Thyroid gland (tissue), 4 donors: ENCODE measurements around the gene DUSP22.

Source experiments
- POLR2A ChIP-seq, 2 donors: fragments of 450-650 bp; IDR thresholded peaks; one replicate each; pipeline ENCODE4 v1.6.1; 2017; ENCODE audit warnings: antibody characterized with exemption in 2 of 2, mild to moderate bottlenecking in 2 of 2, moderate library complexity in 1 of 2
- TF ChIP-seq, protein P1 (sequence below), 6 experiments: fragments of 200-600 bp in 3 of 6; fragments of 450-650 bp in 3 of 6; sonication (generic) in 3 of 6; IDR thresholded peaks; one replicate each; pipeline ENCODE4 v1.5.1; 2016 to 2019; ENCODE audit warnings: antibody characterized with exemption in 6 of 6, mild to moderate bottlenecking in 2 of 6, inconsistent platforms in 1 of 6, moderate library complexity in 1 of 6

DNA sequence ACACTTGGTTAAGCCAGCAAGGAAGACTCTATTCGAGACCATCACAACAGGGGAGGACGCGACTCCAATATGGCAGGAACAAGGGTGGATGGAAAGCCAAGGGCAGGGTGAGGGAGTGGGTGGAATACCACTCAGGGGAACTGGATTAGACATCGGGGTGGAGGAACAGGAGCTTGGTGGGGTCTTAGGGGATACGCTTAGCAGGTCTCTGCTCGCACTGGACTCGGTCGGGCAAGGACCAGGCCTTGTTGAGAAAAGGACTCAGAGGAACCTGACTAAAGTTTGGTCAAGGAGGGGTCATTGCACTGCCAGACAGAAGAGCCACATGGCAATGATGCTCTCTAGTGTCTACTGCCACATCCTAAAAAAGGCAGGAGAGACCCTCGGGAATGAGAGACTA is 10.5 kb downstream of the DUSP22 start:
- no peak for TF ChIP-seq POLR2A (IDR thresholded peaks at IDR 0.05)
- TF ChIP-seq, protein P1, sequence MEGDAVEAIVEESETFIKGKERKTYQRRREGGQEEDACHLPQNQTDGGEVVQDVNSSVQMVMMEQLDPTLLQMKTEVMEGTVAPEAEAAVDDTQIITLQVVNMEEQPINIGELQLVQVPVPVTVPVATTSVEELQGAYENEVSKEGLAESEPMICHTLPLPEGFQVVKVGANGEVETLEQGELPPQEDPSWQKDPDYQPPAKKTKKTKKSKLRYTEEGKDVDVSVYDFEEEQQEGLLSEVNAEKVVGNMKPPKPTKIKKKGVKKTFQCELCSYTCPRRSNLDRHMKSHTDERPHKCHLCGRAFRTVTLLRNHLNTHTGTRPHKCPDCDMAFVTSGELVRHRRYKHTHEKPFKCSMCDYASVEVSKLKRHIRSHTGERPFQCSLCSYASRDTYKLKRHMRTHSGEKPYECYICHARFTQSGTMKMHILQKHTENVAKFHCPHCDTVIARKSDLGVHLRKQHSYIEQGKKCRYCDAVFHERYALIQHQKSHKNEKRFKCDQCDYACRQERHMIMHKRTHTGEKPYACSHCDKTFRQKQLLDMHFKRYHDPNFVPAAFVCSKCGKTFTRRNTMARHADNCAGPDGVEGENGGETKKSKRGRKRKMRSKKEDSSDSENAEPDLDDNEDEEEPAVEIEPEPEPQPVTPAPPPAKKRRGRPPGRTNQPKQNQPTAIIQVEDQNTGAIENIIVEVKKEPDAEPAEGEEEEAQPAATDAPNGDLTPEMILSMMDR (IDR thresholded peaks at IDR 0.05), result no peak
